GM23338 (cell line): ENCODE measurements around the gene GNB1L. TPM values are rescaled to one million over a fixed set of nuclear protein-coding genes. Genes with fewer than 3 reads are reported as not detected.

Source experiments
- ATAC-seq: fragments of 200-7000 bp; cut with Tn5 transposase; 3 replicates; pipeline ENCODE4 v1.9.1; 2020
- DNase-seq: peaks from one replicate; pipeline ENCODE4 v3.0.0-alpha.2; 2015; ENCODE audit warnings: low spot score
- H2AFZ ChIP-seq: fragments of 200-600 bp; sonication (generic); 2 replicates; pipeline ENCODE4 v1.8.0; 2016; ENCODE audit warnings: antibody characterized with exemption, mild to moderate bottlenecking, moderate library complexity
- H3F3A ChIP-seq: fragments of 200-600 bp; sonication (generic); replicated peaks from 2 replicates; pipeline ENCODE4 v1.8.0; 2017; ENCODE audit warnings: antibody characterized with exemption, mixed run types, low read depth
- H3K27ac ChIP-seq: fragments of 200-600 bp; sonication (generic); 2 replicates; pipeline ENCODE4 v1.6.1; 2016; ENCODE audit warnings: low read depth
- H3K27me3 ChIP-seq: fragments of 200-600 bp; sonication (generic); 2 replicates; pipeline ENCODE4 v1.8.0; 2016; ENCODE audit warnings: mild to moderate bottlenecking, mixed run types, moderate library complexity; ENCODE audit not compliant: insufficient read depth
- H3K36me3 ChIP-seq: fragments of 200-600 bp; sonication (generic); 2 replicates; pipeline ENCODE4 v1.8.0; 2016; ENCODE audit warnings: mild to moderate bottlenecking; ENCODE audit not compliant: insufficient read depth
- H3K4me1 ChIP-seq: fragments of 200-600 bp; sonication (generic); 2 replicates; pipeline ENCODE4 v1.8.0; 2016; ENCODE audit warnings: mild to moderate bottlenecking, moderate library complexity; ENCODE audit not compliant: insufficient read depth
- H3K4me2 ChIP-seq: fragments of 200-600 bp; sonication (generic); 2 replicates; pipeline ENCODE4 v1.7.1; 2017; ENCODE audit warnings: mixed run types
- H3K4me3 ChIP-seq: fragments of 200-600 bp; sonication (generic); 2 replicates; pipeline ENCODE4 v1.6.1; 2016; ENCODE audit warnings: mixed run types
- H3K79me2 ChIP-seq: fragments of 200-600 bp; sonication (generic); replicated peaks from 2 replicates; pipeline ENCODE4 v1.8.0; 2017; ENCODE audit warnings: mild to moderate bottlenecking; ENCODE audit not compliant: insufficient read depth
- H3K9me2 ChIP-seq: fragments of 200-600 bp; sonication (generic); 2 replicates; pipeline ENCODE4 v1.8.0; 2017; ENCODE audit not compliant: insufficient read depth
- H4K20me1 ChIP-seq: fragments of 200-600 bp; sonication (generic); replicated peaks from 2 replicates; pipeline ENCODE4 v1.8.0; 2017; ENCODE audit warnings: mild to moderate bottlenecking; ENCODE audit not compliant: insufficient read depth
- H3K27ac Mint-ChIP-seq: 2 replicates; pipeline ENCODE4 v1.8.0; 2020; ENCODE audit warnings: inconsistent platforms, mild to moderate bottlenecking, moderate library complexity, mixed read lengths
- H3K27me3 Mint-ChIP-seq: 3 replicates; pipeline ENCODE4 v1.8.0; 2022; ENCODE audit warnings: low read depth, mild to moderate bottlenecking, moderate library complexity, mixed read lengths, inconsistent platforms; ENCODE audit not compliant: insufficient read depth, poor library complexity
- H3K36me3 Mint-ChIP-seq: 3 replicates; pipeline ENCODE4 v1.8.0; 2021; ENCODE audit warnings: low read depth, mild to moderate bottlenecking, inconsistent platforms, moderate library complexity, mixed read lengths
- H3K4me1 Mint-ChIP-seq: 3 replicates; pipeline ENCODE4 v1.8.0; 2020; ENCODE audit warnings: mild to moderate bottlenecking, inconsistent platforms, mixed read lengths
- H3K4me3 Mint-ChIP-seq: 3 replicates; pipeline ENCODE4 v1.8.0; 2021; ENCODE audit warnings: moderate library complexity, mild to moderate bottlenecking, inconsistent platforms, mixed read lengths
- H3K9me3 Mint-ChIP-seq: 3 replicates; pipeline ENCODE4 v1.8.0; 2020; ENCODE audit warnings: moderate library complexity, mild to moderate bottlenecking, inconsistent platforms, mixed read lengths
- CREB1 ChIP-seq: fragments of 250-450 bp; sonication (Bioruptor Pico); IDR thresholded peaks from 2 replicates; pipeline ENCODE4 v1.5.0; 2020; ENCODE audit warnings: low read depth, mild to moderate bottlenecking, moderate library complexity
- EZH2 ChIP-seq: fragments of 200-600 bp; sonication (generic); IDR thresholded peaks from one replicate; pipeline ENCODE4 v1.8.0; 2017; ENCODE audit warnings: antibody characterized with exemption, mild to moderate bottlenecking, low read depth; ENCODE audit not compliant: unreplicated experiment
- EZH2phosphoT487 ChIP-seq: fragments of 200-600 bp; sonication (generic); IDR thresholded peaks from one replicate; pipeline ENCODE4 v1.8.1; 2018; ENCODE audit warnings: antibody characterized with exemption; ENCODE audit not compliant: unreplicated experiment
- NANOG ChIP-seq: IDR thresholded peaks from 2 replicates; pipeline ENCODE4 v1.6.1; 2016; ENCODE audit warnings: antibody characterized with exemption, borderline replicate concordance
- REST ChIP-seq: IDR thresholded peaks from one replicate; pipeline ENCODE4 v1.6.1; 2018; ENCODE audit warnings: antibody characterized with exemption; ENCODE audit not compliant: unreplicated experiment
- STAT1 ChIP-seq: IDR thresholded peaks from one replicate; pipeline ENCODE4 v1.6.1; 2016; ENCODE audit warnings: antibody characterized with exemption; ENCODE audit not compliant: unreplicated experiment
- polyA plus RNA-seq: library from polyadenylated mRNA; unstranded; fragments of >200 nt; fragmentation: Nextera tagmentation; extraction: Ambion mirVana; gene quantifications from 2 replicates; pipeline ENCODE4 v1.2.1, GENCODE V29; 2016
- total RNA-seq: library from RNA; depleted of rRNA; stranded (reverse); fragments of >200 nt; shearing (Covaris generic); gene quantifications from 2 replicates; pipeline ENCODE4 v1.2.3, GENCODE V29; 2014
- TF ChIP-seq, protein P1 (sequence below), 2 experiments: fragments of 200-600 bp in 1 of 2; sonication (generic) in 1 of 2; conservative IDR thresholded peaks; 2 replicates each; pipeline versions ENCODE4 v1.5.1 to v1.6.1; 2016 to 2017; ENCODE audit warnings: antibody characterized with exemption in 2 of 2, low read depth in 2 of 2, mild to moderate bottlenecking in 2 of 2, moderate library complexity in 1 of 2
- TF ChIP-seq, protein P2 (sequence below): IDR thresholded peaks from 2 replicates; pipeline ENCODE4 v1.6.1; 2016; ENCODE audit warnings: antibody characterized with exemption

The GNB1L gene
- total and polyA plus RNA-seq, 2 experiments from 2014 or later, result 15.2 to 27.8 TPM

DNA sequence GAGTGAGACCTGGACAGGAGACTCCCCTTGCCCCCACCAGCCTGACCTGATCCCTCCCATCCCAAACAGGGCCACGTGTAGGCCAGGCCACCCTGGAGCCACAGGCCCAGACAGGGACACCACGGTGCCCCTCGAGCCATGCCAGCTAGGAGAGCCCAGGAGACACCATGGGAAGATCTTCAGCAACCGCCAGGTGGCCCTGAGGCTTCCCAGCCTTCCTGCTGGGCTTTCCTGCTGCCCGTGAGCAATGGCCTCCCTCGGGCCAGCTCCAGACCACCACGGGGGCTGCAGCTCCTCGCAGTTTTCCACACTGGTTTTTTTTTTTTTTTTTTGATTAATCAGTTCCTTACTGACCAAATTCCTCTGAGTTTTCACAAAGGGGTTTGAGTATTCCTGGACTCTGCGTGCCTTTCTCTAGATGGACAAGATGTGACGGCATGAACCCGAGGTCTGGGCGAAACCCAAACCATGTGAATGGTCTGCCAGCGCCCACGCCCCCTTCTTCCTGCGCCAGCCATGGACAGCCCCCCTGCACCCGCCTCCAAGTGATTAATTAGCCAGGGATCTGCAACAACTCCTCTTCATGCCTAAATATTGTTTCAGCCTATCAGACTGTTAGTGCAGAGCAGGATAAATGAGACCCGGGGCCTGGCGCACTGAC lies 53.2 kb downstream of the GNB1L start:
- Histone ChIP-seq H3K79me2 (no peaks in the 10 kb centered on the region), H3K4me1 (no peaks in the 10 kb centered on the region), H3K27me3 (no peaks in the 10 kb centered on the region), H3K36me3 (no peaks in the 10 kb centered on the region), H3F3A (no peaks in the 10 kb centered on the region), H4K20me1 (no peaks in the 10 kb centered on the region), H3K4me3 (no peak overlapping the region), H3K4me2 (no peak overlapping the region), H2AFZ (no peak overlapping the region), H3K27ac (no peak overlapping the region), H3K9me2 (no peaks in the 10 kb centered on the region)
- ATAC-seq, result no peak
- H3K27ac Mint-ChIP-seq, result no peak overlapping the region
- H3K4me1 Mint-ChIP-seq, result peaks cover 8% of the 10 kb centered on the region
- no peak for DNase-seq
- H3K9me3 Mint-ChIP-seq, result no peaks in the 10 kb centered on the region; the same call in 2 of the 3 replicates
- no peak for TF ChIP-seq CREB1 (CRISPR knock-in tag)
- TF ChIP-seq, protein P1, sequence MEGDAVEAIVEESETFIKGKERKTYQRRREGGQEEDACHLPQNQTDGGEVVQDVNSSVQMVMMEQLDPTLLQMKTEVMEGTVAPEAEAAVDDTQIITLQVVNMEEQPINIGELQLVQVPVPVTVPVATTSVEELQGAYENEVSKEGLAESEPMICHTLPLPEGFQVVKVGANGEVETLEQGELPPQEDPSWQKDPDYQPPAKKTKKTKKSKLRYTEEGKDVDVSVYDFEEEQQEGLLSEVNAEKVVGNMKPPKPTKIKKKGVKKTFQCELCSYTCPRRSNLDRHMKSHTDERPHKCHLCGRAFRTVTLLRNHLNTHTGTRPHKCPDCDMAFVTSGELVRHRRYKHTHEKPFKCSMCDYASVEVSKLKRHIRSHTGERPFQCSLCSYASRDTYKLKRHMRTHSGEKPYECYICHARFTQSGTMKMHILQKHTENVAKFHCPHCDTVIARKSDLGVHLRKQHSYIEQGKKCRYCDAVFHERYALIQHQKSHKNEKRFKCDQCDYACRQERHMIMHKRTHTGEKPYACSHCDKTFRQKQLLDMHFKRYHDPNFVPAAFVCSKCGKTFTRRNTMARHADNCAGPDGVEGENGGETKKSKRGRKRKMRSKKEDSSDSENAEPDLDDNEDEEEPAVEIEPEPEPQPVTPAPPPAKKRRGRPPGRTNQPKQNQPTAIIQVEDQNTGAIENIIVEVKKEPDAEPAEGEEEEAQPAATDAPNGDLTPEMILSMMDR (conservative IDR thresholded peaks at IDR 0.05; ENCODE audit: low read depth in 2 of 2), result 0 out of 4 replicates have a peak, but pooled peaks of 1 of the 2 experiments have one; percentile 9
- H3K27me3 Mint-ChIP-seq, result peaks cover 16% of the 10 kb centered on the region
- peaks cover 3% of the 10 kb centered on the region; the same call in 1 of the 3 replicates for H3K36me3 Mint-ChIP-seq
- H3K4me3 Mint-ChIP-seq, result no peak overlapping the region

DNA sequence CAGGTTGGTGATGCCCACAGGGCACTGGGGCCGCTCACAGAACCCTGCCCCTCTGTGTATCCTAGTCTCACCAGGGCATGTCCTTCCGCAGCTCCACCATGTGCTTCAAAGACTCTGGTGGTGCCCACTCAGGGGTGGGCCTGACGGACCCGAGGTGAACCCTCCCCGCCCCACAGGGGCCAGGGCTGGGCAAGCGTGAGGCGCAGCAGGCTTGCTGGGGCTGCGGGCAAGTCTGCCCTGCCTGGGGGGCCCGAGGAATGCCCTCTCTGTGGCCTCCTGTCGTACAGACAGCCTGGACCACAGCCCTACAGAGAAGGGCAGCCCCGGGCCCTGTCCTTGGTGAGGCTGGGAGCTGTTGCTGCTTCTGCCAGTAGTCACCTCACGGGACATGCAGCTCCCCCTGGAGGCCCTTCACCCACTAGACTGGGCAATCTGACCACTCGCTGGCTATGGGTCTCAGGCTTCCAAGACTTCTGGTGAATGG lies 53.9 kb downstream of the GNB1L start:
- TF ChIP-seq, protein P1 (conservative IDR thresholded peaks at IDR 0.05; ENCODE audit: low read depth in 2 of 2), result peak; percentile 38 to 63; a peak in 3 of 4 replicates
- TF ChIP-seq EZH2 (no peak), STAT1 (no peak), NANOG (no peak), EZH2phosphoT487 (no peak), REST (no peak)
- TF ChIP-seq, protein P2, sequence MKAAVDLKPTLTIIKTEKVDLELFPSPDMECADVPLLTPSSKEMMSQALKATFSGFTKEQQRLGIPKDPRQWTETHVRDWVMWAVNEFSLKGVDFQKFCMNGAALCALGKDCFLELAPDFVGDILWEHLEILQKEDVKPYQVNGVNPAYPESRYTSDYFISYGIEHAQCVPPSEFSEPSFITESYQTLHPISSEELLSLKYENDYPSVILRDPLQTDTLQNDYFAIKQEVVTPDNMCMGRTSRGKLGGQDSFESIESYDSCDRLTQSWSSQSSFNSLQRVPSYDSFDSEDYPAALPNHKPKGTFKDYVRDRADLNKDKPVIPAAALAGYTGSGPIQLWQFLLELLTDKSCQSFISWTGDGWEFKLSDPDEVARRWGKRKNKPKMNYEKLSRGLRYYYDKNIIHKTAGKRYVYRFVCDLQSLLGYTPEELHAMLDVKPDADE, result no peak
- Histone ChIP-seq H3K27ac (no peak overlapping the region), H3K79me2 (no peaks in the 10 kb centered on the region), H3F3A (no peaks in the 10 kb centered on the region), H3K9me2 (no peaks in the 10 kb centered on the region), H4K20me1 (no peaks in the 10 kb centered on the region), H2AFZ (no peak overlapping the region), H3K27me3 (no peaks in the 10 kb centered on the region), H3K4me3 (no peak overlapping the region), H3K4me2 (no peak overlapping the region), H3K4me1 (no peaks in the 10 kb centered on the region), H3K36me3 (no peaks in the 10 kb centered on the region)
- no peak overlapping the region for H3K27ac Mint-ChIP-seq
- ATAC-seq (peak; percentile 73), DNase-seq (peak; percentile 63)
- H3K36me3 Mint-ChIP-seq, result peaks cover 3% of the 10 kb centered on the region; the same call in 1 of the 3 replicates
- no peak overlapping the region for H3K4me3 Mint-ChIP-seq
- H3K4me1 Mint-ChIP-seq, result peaks cover 8% of the 10 kb centered on the region
- no peaks in the 10 kb centered on the region; the same call in 2 of the 3 replicates for H3K9me3 Mint-ChIP-seq
- H3K27me3 Mint-ChIP-seq, result peaks cover 13% of the 10 kb centered on the region
